NCI-H460 (cell line): ENCODE results near the gene NOSTRIN. TPM values are rescaled to one million over a fixed set of nuclear protein-coding genes. Genes with fewer than 3 reads are reported as not detected.
"Not testable (repeated sequence)": the region's sequence is repeated elsewhere in the genome, so short reads cannot be mapped to it uniquely, and the experiment has no call there.

ENCODE experiments used
- DNase-seq: peaks from one replicate; pipeline ENCODE4 v3.0.0-alpha.2; 2016; ENCODE audit warnings: low read depth; ENCODE audit errors: extremely low read depth
- total RNA-seq: library from RNA; depleted of rRNA; stranded (reverse); fragments of >200 nt; shearing (Covaris generic); gene quantifications from 2 replicates; pipeline ENCODE4 v1.2.3, GENCODE V29; 2014

Gene NOSTRIN
- total RNA-seq, 1 experiment from 2014 or later, result 11.1 TPM

- DNase-seq, result not testable (repeated sequence)
Measured at GRCh38 chr2:168867164-168867563, 64.7 kb downstream of the NOSTRIN start.

- DNase-seq, result not testable (repeated sequence)
Measured at GRCh38 chr2:168870369-168870768, 67.9 kb downstream of the NOSTRIN start.

GRCh38 chr2:168870824-168871223 is 68.4 kb downstream of the NOSTRIN start:
- not testable (repeated sequence) for DNase-seq

GRCh38 chr2:168874368-168875054 is 72.1 kb downstream of the NOSTRIN start:
- no peak for DNase-seq

GRCh38 chr2:168882163-168882562 is 79.7 kb downstream of the NOSTRIN start:
- DNase-seq, result not testable (repeated sequence)

GRCh38 chr2:168884975-168885374 is 82.5 kb downstream of the NOSTRIN start:
- DNase-seq, result no peak

GRCh38 chr2:168889635-168890005 is 87.2 kb downstream of the NOSTRIN start:
- DNase-seq, result no peak

GRCh38 chr2:168890006-168890782 is 87.8 kb downstream of the NOSTRIN start, which contains the start of gene SPC25:
Gene SPC25 (minus strand): TSS chr2:168890430. CDS start chr2:168889519, 911 bp downstream.
- peak; percentile 94 for DNase-seq

- DNase-seq, result no peak
Measured at GRCh38 chr2:168892327-168892726, 89.9 kb downstream of the NOSTRIN start.

- DNase-seq, result no peak
Measured at GRCh38 chr2:168894101-168894500, 91.7 kb downstream of the NOSTRIN start.

- no peak for DNase-seq
Measured at GRCh38 chr2:168894720-168895119, 92.3 kb downstream of the NOSTRIN start.

- DNase-seq, result no peak
Measured at GRCh38 chr2:168895771-168896170, 93.3 kb downstream of the NOSTRIN start.

GRCh38 chr2:168896783-168897182 is 94.3 kb downstream of the NOSTRIN start:
- DNase-seq, result no peak

GRCh38 chr2:168897449-168897848 is 95.0 kb downstream of the NOSTRIN start:
- no peak for DNase-seq

GRCh38 chr2:168901003-168901402 is 98.6 kb downstream of the NOSTRIN start, which contains the start of gene G6PC2:
Gene G6PC2 (plus strand): TSS chr2:168901291. CDS start chr2:168901332, 41 bp downstream.
- DNase-seq, result no peak

- no peak for DNase-seq
Measured at GRCh38 chr2:168903888-168904287, 101.5 kb downstream of the NOSTRIN start.

- DNase-seq, result no peak
Measured at GRCh38 chr2:168904358-168904757, 101.9 kb downstream of the NOSTRIN start.

GRCh38 chr2:168907940-168908662 is 105.7 kb downstream of the NOSTRIN start:
- DNase-seq, result no peak

- DNase-seq, result no peak
Measured at GRCh38 chr2:168910330-168910729, 107.9 kb downstream of the NOSTRIN start.

GRCh38 chr2:168912466-168912865 is 110.0 kb downstream of the NOSTRIN start:
- no peak for DNase-seq

- no peak for DNase-seq
Measured at GRCh38 chr2:168912901-168913369, 110.5 kb downstream of the NOSTRIN start.
